HepG2 (cell line): ENCODE measurements around the gene NOP9. TPM values are rescaled to one million over a fixed set of nuclear protein-coding genes. Genes with fewer than 3 reads are reported as not detected.

Source experiments
- FLYWCH1 ChIP-seq: sonication (generic); formaldehyde crosslinking; IDR thresholded peaks from 2 replicates; pipeline ENCODE4 v1.8.1; 2023; ENCODE audit warnings: mild to moderate bottlenecking, missing genetic modification reagents
- HCFC1 ChIP-seq: fragments of 150-350 bp; IDR thresholded peaks from 2 replicates; pipeline ENCODE4 v1.6.1; 2014; ENCODE audit warnings: low read depth, low read length
- HMG20B ChIP-seq: conservative IDR thresholded peaks from 2 replicates; pipeline ENCODE4 v1.6.1; 2016; ENCODE audit warnings: missing genetic modification reagents, missing compliant biosample characterization
- IRX3 ChIP-seq: sonication (generic); formaldehyde crosslinking; IDR thresholded peaks from 2 replicates; pipeline ENCODE4 v1.8.1; 2023; ENCODE audit warnings: mild to moderate bottlenecking, low read depth, missing genetic modification reagents, borderline replicate concordance
- KDM1A ChIP-seq: IDR thresholded peaks from 2 replicates; pipeline ENCODE4 v1.6.1; 2016; ENCODE audit warnings: missing compliant biosample characterization
- MTF2 ChIP-seq: sonication (generic); formaldehyde crosslinking; IDR thresholded peaks from 2 replicates; pipeline ENCODE4 v1.5.0; 2020; ENCODE audit warnings: missing genetic modification reagents, borderline replicate concordance
- NFE2L2 ChIP-seq: fragments of 150-350 bp; IDR thresholded peaks from 2 replicates; pipeline ENCODE4 v1.6.1; 2014; ENCODE audit warnings: low read length
- PCBP2 ChIP-seq: fragments of 200-400 bp; formaldehyde crosslinking; optimal IDR thresholded peaks from 2 replicates; pipeline ENCODE3; 2018; ENCODE audit warnings: low read length, low read depth; ENCODE audit not compliant: poor library complexity, severe bottlenecking
- RARA ChIP-seq: IDR thresholded peaks from 2 replicates; pipeline ENCODE4 v1.6.1; 2016; ENCODE audit warnings: missing genetic modification reagents, missing compliant biosample characterization
- SIX1 ChIP-seq: sonication (generic); formaldehyde crosslinking; IDR thresholded peaks from 2 replicates; pipeline ENCODE4 v1.4.0; 2020; ENCODE audit warnings: missing genetic modification reagents, borderline replicate concordance
- TOPORS ChIP-seq: sonication (generic); formaldehyde crosslinking; IDR thresholded peaks from 2 replicates; pipeline ENCODE4 v1.8.0; 2023; ENCODE audit warnings: mild to moderate bottlenecking, missing genetic modification reagents
- ZC3H13 ChIP-seq: sonication (generic); formaldehyde crosslinking; IDR thresholded peaks from 2 replicates; pipeline ENCODE4 v1.8.1; 2023; ENCODE audit warnings: mild to moderate bottlenecking, missing genetic modification reagents, moderate library complexity
- ZNF660 ChIP-seq: sonication (generic); formaldehyde crosslinking; IDR thresholded peaks from 2 replicates; pipeline ENCODE4 v1.5.1; 2020; ENCODE audit warnings: mild to moderate bottlenecking, low read depth, missing genetic modification reagents, borderline replicate concordance
- ZNF788 ChIP-seq: sonication (generic); formaldehyde crosslinking; IDR thresholded peaks from 2 replicates; pipeline ENCODE4 v1.5.0; 2020; ENCODE audit warnings: mild to moderate bottlenecking, missing genetic modification reagents, borderline replicate concordance
- polyA plus RNA-seq, 8 experiments: library from polyadenylated mRNA; depleted of rRNA in 3 of 8; stranded (reverse) in 7 of 8; unstranded in 1 of 8; fragments of >200 nt; fragmentation: Illumina TruSeq in 4 of 8; extraction: Trizol in 4 of 8; gene quantifications; 2 replicates each; pipeline versions ENCODE4 v1.2.1 to v1.2.3, GENCODE V29; 2011 to 2016; ENCODE audit warnings: low read depth in 4 of 8, missing spikeins in 1 of 8, mixed read lengths in 1 of 8; ENCODE audit not compliant: insufficient read depth in 1 of 8
- total RNA-seq, 5 experiments: library from RNA; depleted of rRNA; stranded (reverse); fragments of >200 nt; fragmentation: Illumina TruSeq; extraction: Trizol; gene quantifications; 2 replicates each; pipeline ENCODE4 v1.2.3, GENCODE V29; 2016; ENCODE audit warnings: low read depth in 1 of 5
- TF ChIP-seq, protein P1 (sequence below): IDR thresholded peaks from 2 replicates; pipeline ENCODE4 v1.4.0; 2020; ENCODE audit warnings: mild to moderate bottlenecking, missing genetic modification reagents
- TF ChIP-seq, protein P2 (sequence below): IDR thresholded peaks from 2 replicates; pipeline ENCODE4 v1.6.1; 2018; ENCODE audit warnings: missing genetic modification reagents, mild to moderate bottlenecking, missing compliant biosample characterization

The NOP9 gene
- total and polyA plus RNA-seq, 2 of the 13 experiments (the other 11 are each of a cell fraction or from before 2014, with no cell fraction given): 24.5 to 61.6 TPM

DNA sequence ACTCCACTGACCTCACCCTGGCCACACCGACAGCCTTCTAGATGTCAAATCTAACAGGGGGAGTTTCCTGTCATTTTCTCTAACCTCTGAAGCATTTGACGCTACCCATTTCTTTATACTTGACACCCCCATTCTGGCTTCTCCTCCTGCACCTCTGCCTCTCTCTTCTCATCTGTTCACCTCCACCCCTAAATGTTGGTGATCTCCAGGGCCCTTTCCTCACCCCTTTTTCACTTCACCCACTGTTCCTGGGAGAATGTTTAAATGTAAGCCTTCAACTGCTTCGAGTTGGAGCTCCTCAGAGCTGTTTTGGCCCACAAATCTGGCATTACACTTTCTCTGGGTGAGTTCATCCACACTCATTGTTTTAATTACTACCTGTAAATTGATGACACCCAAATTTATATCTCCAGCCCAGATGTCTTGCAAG, 27.8 kb upstream of the NOP9 start (continued):
- TF ChIP-seq, protein P1, sequence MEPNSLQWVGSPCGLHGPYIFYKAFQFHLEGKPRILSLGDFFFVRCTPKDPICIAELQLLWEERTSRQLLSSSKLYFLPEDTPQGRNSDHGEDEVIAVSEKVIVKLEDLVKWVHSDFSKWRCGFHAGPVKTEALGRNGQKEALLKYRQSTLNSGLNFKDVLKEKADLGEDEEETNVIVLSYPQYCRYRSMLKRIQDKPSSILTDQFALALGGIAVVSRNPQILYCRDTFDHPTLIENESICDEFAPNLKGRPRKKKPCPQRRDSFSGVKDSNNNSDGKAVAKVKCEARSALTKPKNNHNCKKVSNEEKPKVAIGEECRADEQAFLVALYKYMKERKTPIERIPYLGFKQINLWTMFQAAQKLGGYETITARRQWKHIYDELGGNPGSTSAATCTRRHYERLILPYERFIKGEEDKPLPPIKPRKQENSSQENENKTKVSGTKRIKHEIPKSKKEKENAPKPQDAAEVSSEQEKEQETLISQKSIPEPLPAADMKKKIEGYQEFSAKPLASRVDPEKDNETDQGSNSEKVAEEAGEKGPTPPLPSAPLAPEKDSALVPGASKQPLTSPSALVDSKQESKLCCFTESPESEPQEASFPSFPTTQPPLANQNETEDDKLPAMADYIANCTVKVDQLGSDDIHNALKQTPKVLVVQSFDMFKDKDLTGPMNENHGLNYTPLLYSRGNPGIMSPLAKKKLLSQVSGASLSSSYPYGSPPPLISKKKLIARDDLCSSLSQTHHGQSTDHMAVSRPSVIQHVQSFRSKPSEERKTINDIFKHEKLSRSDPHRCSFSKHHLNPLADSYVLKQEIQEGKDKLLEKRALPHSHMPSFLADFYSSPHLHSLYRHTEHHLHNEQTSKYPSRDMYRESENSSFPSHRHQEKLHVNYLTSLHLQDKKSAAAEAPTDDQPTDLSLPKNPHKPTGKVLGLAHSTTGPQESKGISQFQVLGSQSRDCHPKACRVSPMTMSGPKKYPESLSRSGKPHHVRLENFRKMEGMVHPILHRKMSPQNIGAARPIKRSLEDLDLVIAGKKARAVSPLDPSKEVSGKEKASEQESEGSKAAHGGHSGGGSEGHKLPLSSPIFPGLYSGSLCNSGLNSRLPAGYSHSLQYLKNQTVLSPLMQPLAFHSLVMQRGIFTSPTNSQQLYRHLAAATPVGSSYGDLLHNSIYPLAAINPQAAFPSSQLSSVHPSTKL: no peak
- TF ChIP-seq, protein P2, sequence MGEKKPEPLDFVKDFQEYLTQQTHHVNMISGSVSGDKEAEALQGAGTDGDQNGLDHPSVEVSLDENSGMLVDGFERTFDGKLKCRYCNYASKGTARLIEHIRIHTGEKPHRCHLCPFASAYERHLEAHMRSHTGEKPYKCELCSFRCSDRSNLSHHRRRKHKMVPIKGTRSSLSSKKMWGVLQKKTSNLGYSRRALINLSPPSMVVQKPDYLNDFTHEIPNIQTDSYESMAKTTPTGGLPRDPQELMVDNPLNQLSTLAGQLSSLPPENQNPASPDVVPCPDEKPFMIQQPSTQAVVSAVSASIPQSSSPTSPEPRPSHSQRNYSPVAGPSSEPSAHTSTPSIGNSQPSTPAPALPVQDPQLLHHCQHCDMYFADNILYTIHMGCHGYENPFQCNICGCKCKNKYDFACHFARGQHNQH: no peak
- TF ChIP-seq HMG20B (CRISPR knock-in tag) (no peak), SIX1 (CRISPR knock-in tag) (no peak), RARA (CRISPR knock-in tag) (no peak), ZC3H13 (CRISPR knock-in tag) (no peak), ZNF788 (CRISPR knock-in tag) (no peak), HCFC1 (no peak), MTF2 (CRISPR knock-in tag) (0 out of 2 replicates have a peak, but pooled peaks have one; percentile 9), NFE2L2 (no peak), FLYWCH1 (CRISPR knock-in tag) (peak; percentile 23; the same call in 1 of the 2 replicates), ZNF660 (CRISPR knock-in tag) (no peak), KDM1A (no peak), PCBP2 (no peak), IRX3 (CRISPR knock-in tag) (no peak; the same call in 1 of the 2 replicates), TOPORS (no peak)
- TF ChIP-seq, all 625 proteins: peak for 23
